SU-DHL-6 (cell line): Measurements from ENCODE around the gene CNFN.

ENCODE experiments used
- EZH2phosphoT487 ChIP-seq: fragments of 200-600 bp; sonication (generic), shearing (Covaris generic); conservative IDR thresholded peaks from 2 replicates; pipeline ENCODE4 v1.6.1; 2018; ENCODE audit warnings: mild to moderate bottlenecking, antibody characterized with exemption, low read length, moderate library complexity, mixed read lengths
- TF ChIP-seq, protein P1 (sequence below): fragments of 200-600 bp; sonication (generic); IDR thresholded peaks from one replicate; pipeline ENCODE4 v1.5.1; 2017; ENCODE audit warnings: antibody characterized with exemption, mild to moderate bottlenecking, low read length, moderate library complexity; ENCODE audit not compliant: insufficient read depth, poor library complexity, severe bottlenecking

DNA sequence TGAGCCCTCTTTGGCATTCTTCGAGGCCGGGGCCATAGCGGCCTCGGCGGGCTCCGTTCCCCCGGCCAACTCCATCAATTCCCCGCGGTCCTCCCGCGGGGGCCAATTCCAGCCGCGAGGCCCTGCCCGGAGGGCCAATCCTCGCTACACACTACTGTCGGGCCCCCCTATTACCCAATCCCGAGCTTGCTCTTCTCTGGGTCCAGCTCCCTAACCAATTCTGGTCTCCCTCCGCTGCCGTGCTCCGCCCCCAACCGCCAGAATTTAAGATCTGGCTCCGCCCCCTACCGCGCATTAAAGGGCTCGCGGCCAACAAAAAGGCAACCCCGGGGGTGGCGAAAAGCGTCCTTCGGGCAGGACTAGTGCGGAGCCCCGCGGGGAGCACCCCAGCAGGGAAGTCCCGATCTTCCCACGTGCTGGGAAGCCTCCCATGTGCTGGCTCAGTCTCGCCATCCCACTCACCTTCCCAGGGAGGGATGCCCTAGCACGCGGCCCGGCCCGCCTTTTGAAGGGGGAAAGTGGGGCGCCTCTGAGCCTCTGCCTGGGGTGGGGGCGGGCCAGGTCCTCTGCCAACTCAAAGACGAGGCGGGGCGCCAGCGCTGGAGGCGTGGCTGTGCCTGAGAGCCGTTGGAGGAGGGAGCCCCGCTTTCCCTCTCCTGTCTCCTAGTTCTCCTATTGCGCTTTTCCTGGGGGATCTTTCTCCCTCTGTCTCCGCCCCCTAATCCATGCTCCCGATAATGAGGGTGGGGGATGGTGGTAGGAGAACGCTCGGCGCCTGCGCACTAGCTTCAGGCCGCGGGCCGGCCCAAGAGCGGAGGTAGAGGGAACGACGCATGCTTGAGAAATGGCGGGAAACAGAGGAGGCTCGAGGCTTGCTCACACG is 33.6 kb upstream of the CNFN start:
- TF ChIP-seq EZH2phosphoT487: no peak
- TF ChIP-seq, protein P1, sequence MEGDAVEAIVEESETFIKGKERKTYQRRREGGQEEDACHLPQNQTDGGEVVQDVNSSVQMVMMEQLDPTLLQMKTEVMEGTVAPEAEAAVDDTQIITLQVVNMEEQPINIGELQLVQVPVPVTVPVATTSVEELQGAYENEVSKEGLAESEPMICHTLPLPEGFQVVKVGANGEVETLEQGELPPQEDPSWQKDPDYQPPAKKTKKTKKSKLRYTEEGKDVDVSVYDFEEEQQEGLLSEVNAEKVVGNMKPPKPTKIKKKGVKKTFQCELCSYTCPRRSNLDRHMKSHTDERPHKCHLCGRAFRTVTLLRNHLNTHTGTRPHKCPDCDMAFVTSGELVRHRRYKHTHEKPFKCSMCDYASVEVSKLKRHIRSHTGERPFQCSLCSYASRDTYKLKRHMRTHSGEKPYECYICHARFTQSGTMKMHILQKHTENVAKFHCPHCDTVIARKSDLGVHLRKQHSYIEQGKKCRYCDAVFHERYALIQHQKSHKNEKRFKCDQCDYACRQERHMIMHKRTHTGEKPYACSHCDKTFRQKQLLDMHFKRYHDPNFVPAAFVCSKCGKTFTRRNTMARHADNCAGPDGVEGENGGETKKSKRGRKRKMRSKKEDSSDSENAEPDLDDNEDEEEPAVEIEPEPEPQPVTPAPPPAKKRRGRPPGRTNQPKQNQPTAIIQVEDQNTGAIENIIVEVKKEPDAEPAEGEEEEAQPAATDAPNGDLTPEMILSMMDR: no peak
